GM13976 (cell line): Measurements from ENCODE around the gene DGKB.

Experiments used
- DNase-seq: peaks from one replicate; pipeline ENCODE4 v3.0.0; 2012; ENCODE audit warnings: low spot score
- CTCF ChIP-seq: IDR thresholded peaks from 2 replicates; pipeline ENCODE4 v1.5.1; 2012; ENCODE audit warnings: borderline replicate concordance, mild to moderate bottlenecking; ENCODE audit not compliant: insufficient read depth; ENCODE audit errors: extremely low read depth, missing control alignments, control extremely low read depth
- in situ Hi-C: fragments of 300-500 bp; cut with MboI; formaldehyde crosslinking; loops from one replicate; pipeline ENCODE4 v1.12.0; 2022; ENCODE audit warnings: low sequenced_read_pairs, mixed read lengths, inconsistent platforms; ENCODE audit not compliant: unreplicated experiment

The DGKB gene

GRCh38 chr7:14125998-14126397 is 776.6 kb downstream of the DGKB start:
- in situ Hi-C loops: no loop called here
- no peak for DNase-seq
- no peak for TF ChIP-seq CTCF

GRCh38 chr7:14124716-14125115 is 777.8 kb downstream of the DGKB start:
- no peak for DNase-seq
- in situ Hi-C loops: no loop called here
- no peak for TF ChIP-seq CTCF

- no peak for DNase-seq
- no peak for TF ChIP-seq CTCF
- in situ Hi-C loops: no loop called here
These were observed 778.6 kb downstream of the DGKB start for GRCh38 chr7:14123923-14124322.

- DNase-seq: no peak
- no peak for TF ChIP-seq CTCF
- in situ Hi-C loops: no loop called here
These were observed 786.9 kb downstream of the DGKB start for GRCh38 chr7:14115701-14116100.

- in situ Hi-C loops: no loop called here
- DNase-seq: no peak
These were observed 797.7 kb downstream of the DGKB start for GRCh38 chr7:14104861-14105260.

GRCh38 chr7:14096159-14096558 is 806.4 kb downstream of the DGKB start:
- no peak for DNase-seq
- in situ Hi-C loops: no loop called here
- TF ChIP-seq CTCF: no peak

More at GRCh38 chr7:14104861-14105260, 797.7 kb downstream of the DGKB start:
- TF ChIP-seq CTCF: no peak
